Measurements from ENCODE around the gene CCDC102A. TPM values are rescaled to one million over a fixed set of nuclear protein-coding genes. Genes with fewer than 3 reads are reported as not detected.
A peak's percentile ranks its signal among the peaks of the same experiment; 100 is the strongest.

Gene CCDC102A
- total RNA-seq, 6 donors from 2014 or later = 8.2 to 41.9 (median 16.5) TPM

DNA sequence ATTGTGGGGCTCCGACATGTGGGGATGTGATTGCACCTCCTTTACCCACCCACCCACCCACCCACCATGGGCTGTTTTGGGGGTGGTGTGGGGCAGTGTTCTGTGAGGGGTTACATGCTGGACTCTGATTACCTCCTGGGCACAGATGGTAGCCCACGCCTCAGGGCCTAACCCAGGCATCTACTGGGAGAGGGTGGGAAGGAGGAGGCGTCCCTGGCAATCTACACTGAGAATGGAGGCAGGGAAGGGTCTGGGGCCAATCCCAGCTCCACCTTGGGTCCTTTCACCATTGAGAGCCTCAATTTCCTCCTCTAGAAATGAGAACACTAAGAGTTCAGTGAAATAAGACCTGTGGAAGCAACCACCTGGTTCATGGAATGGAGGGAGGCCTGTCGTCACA lies 38.3 kb downstream of the CCDC102A start:
- DNase-seq (no peak), ATAC-seq (ENCODE audit: low FRiP score in 2 of 2) (no peak)
- Histone ChIP-seq H3K4me3 (no peak overlapping the region), H3K9me3 (no peaks in the 10 kb centered on the region), H3K36me3 (no peaks in the 10 kb centered on the region), H3K4me1 (peaks cover 5 to 17% (median 11%) of the 10 kb centered on the region in 4 donors), H3K27me3 (no peaks in the 10 kb centered on the region), H3K27ac (no peak overlapping the region)
- TF ChIP-seq POLR2AphosphoS5 (IDR thresholded peaks at IDR 0.05) = no peak
- TF ChIP-seq, protein P1, sequence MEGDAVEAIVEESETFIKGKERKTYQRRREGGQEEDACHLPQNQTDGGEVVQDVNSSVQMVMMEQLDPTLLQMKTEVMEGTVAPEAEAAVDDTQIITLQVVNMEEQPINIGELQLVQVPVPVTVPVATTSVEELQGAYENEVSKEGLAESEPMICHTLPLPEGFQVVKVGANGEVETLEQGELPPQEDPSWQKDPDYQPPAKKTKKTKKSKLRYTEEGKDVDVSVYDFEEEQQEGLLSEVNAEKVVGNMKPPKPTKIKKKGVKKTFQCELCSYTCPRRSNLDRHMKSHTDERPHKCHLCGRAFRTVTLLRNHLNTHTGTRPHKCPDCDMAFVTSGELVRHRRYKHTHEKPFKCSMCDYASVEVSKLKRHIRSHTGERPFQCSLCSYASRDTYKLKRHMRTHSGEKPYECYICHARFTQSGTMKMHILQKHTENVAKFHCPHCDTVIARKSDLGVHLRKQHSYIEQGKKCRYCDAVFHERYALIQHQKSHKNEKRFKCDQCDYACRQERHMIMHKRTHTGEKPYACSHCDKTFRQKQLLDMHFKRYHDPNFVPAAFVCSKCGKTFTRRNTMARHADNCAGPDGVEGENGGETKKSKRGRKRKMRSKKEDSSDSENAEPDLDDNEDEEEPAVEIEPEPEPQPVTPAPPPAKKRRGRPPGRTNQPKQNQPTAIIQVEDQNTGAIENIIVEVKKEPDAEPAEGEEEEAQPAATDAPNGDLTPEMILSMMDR (IDR thresholded peaks at IDR 0.05) = no peak
- no peak for TF ChIP-seq EP300 (IDR thresholded peaks at IDR 0.05)
- no peak for TF ChIP-seq POLR2A (IDR thresholded peaks at IDR 0.05)
- WGBS, 2 donors = 83 to 89% methylated on average over 3 to 4 of the region's 4 CpGs

GRCh38 chr16:57497121-57497520 lies 39.2 kb downstream of the CCDC102A start:
- H3K9me3 ChIP-seq = no peaks in the 10 kb centered on the region
- H3K4me1 ChIP-seq = peaks cover 5 to 12% (median 8%) of the 10 kb centered on the region in 4 donors
- no peak overlapping the region for H3K27ac ChIP-seq
- H3K36me3 ChIP-seq = no peaks in the 10 kb centered on the region
- no peak overlapping the region for H3K4me3 ChIP-seq
- TF ChIP-seq POLR2A (IDR thresholded peaks at IDR 0.05) (no peak), POLR2AphosphoS5 (IDR thresholded peaks at IDR 0.05) (no peak), EP300 (IDR thresholded peaks at IDR 0.05) (no peak)
- TF ChIP-seq, protein P1 (IDR thresholded peaks at IDR 0.05) = no peak
- H3K27me3 ChIP-seq = no peaks in the 10 kb centered on the region
- WGBS, 2 donors = 88 to 92% methylated on average over 13 of the region's 13 CpGs
- DNase-seq (peak in 1 of 2 donors; percentile 45), ATAC-seq (ENCODE audit: low FRiP score in 2 of 2) (no peak)

DNA sequence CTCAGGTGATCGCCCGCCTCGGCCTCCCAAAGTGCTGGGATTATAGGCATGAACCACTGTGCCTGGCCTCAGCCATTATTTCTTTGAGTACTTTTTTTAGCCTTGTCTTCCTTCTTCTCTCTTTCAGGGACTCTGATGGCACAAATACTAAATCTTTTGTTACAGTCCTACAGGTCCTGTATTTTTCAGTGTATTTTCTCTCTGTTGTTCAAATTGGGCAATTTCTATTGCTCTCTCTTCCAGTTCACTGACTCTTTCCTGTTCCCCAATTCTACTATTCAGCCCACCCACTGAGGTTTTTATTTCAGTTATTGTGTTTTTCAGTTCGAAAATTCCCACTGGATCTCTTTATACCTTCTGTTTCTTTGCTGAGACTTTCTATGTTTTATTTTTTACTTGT lies 42.6 kb downstream of the CCDC102A start:
- H3K9me3 ChIP-seq = no peaks in the 10 kb centered on the region
- H3K36me3 ChIP-seq = no peaks in the 10 kb centered on the region
- TF ChIP-seq POLR2A (IDR thresholded peaks at IDR 0.05) = no peak
- TF ChIP-seq, protein P1 (IDR thresholded peaks at IDR 0.05) = no peak
- TF ChIP-seq EP300 (IDR thresholded peaks at IDR 0.05) = no peak
- no peak for TF ChIP-seq POLR2AphosphoS5 (IDR thresholded peaks at IDR 0.05)
- WGBS, 2 donors = 90 to 97% methylated on average over 4 of the region's 4 CpGs
- no peak overlapping the region for H3K4me3 ChIP-seq
- no peaks in the 10 kb centered on the region for H3K27me3 ChIP-seq
- no peak for DNase-seq
- H3K4me1 ChIP-seq = no peaks in the 10 kb centered on the region
- no peak for ATAC-seq (ENCODE audit: low FRiP score in 2 of 2)
- no peak overlapping the region for H3K27ac ChIP-seq

DNA sequence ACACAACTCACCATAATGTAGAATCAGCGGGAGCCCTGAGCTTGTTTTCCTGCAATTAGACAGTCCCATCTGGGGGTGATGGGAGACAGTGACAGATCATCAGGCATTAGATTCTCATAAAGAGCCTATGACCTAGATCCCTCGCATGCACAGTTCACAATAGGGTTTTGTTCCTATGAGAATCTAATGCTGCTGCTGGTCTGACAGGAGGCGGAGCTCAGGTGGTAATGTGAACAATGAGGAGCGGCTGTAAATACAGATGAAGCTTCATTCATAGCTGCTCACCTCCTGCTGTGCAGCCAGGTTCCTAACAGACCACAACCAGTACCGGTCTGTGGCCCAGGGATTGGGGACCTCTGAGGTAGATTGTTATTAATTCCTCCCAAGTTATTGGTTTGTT lies 47.1 kb downstream of the CCDC102A start:
- no peak overlapping the region for H3K4me3 ChIP-seq
- WGBS, 2 donors = 94 to 98% methylated on average over 5 of the region's 5 CpGs
- H3K9me3 ChIP-seq = no peaks in the 10 kb centered on the region
- DNase-seq (no peak), ATAC-seq (ENCODE audit: low FRiP score in 2 of 2) (no peak)
- H3K27ac ChIP-seq = no peak overlapping the region
- no peak for TF ChIP-seq EP300 (IDR thresholded peaks at IDR 0.05)
- TF ChIP-seq POLR2AphosphoS5 (IDR thresholded peaks at IDR 0.05) = no peak
- TF ChIP-seq POLR2A (IDR thresholded peaks at IDR 0.05) = no peak
- TF ChIP-seq, protein P1 (IDR thresholded peaks at IDR 0.05) = no peak
- H3K36me3 ChIP-seq = no peaks in the 10 kb centered on the region
- peaks cover 17 to 28% (median 21%) of the 10 kb centered on the region in 4 donors for H3K4me1 ChIP-seq
- no peaks in the 10 kb centered on the region for H3K27me3 ChIP-seq

Measured in upper lobe of left lung (tissue), 6 donors.